DMS79 treated with DMSO at 0.1 percent for 48 hours (cell line): ENCODE results near the gene GABRA5.
A peak's percentile ranks its signal among the peaks of the same experiment; 100 is the strongest.

Source experiments
- DNase-seq: peaks from one replicate; lab custom pipeline; 2025; lab: John Stamatoyannopoulos, UW

Gene GABRA5

DNA sequence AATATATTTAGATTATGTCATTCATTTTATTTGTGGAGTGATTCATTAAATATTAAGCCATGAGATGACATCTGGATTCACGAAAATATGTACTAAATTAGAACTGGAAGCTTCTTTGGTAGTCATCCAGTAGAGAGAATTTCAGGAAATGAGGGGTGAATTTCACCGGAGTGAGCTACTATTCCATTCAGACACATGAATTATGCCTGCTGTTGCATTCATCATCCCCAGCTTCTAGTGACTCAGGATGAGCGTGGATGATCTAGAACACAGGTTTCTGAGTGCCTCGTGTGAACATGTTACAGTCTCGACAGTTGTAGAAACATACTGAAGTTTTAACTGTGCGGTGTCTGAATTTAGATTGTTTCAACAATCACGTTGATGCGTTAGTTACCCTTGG, 61.2 kb downstream of the GABRA5 start:
- DNase-seq, result no peak

GRCh38 chr15:26929588-26929987, 62.7 kb downstream of the GABRA5 start:
- no peak for DNase-seq

DNA sequence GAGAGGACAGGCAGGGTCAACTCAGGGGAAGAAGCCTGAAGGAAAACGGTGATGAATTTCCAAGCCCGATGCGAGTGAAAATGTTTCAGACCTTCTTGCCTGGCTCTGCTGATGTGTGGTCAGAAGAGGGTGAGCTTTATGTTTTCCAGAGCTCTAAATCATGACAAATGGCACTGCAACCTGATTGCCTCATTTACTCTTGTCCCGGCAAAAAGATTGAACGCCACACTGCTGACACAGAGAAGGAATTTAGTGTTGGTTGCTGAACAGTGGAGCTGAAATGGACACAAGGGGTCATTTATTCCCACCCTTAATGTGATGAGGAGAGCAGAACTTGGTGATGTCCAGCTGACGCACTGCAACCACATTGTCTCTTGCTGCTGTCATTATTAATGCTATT, 68.0 kb downstream of the GABRA5 start:
- no peak for DNase-seq

DNA sequence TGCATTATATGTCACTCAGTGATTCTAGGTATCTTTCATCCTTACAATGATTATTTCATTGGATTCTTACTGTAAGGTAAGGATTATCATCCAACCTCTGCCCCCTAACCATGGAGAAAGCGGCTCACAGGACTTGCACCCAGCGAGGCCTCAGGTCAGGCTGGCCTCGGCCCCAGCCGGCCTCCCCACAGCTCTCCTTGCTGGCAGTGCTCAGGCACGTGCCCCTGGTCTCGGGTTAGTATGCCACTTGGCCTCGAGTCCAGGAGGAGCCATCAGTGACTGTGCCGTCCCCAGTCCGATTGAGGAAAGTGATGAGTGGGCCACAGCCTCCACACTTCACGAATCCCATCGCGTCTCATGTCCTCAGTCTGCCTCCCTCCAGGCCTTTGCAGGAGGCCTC, 68.5 kb downstream of the GABRA5 start:
- no peak for DNase-seq

- no peak for DNase-seq
Observed at GRCh38 chr15:26936502-26936901, 69.6 kb downstream of the GABRA5 start.

GRCh38 chr15:26937134-26937533, 70.3 kb downstream of the GABRA5 start:
- no peak for DNase-seq

- DNase-seq, result no peak
Observed at GRCh38 chr15:26939398-26939797, 72.5 kb downstream of the GABRA5 start.

DNA sequence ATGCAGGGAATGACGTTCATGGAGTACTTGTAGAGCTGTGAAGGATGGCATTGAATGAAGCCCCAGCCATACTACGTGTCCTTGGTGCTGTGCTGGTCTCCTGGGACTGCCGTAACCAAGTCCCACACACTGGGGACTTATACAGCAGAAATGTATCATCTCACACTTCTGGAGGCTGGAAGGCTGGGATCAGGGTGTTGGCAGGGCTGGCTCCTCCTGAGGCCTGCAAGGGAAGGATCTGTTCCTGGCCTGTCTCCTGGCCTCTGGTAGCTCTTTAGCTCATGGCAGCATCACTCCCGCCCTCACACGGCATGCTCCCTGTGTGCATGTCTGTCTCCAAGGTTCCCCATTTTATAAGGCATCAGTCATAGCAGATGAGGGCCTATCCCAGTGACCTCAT, 74.6 kb downstream of the GABRA5 start:
- no peak for DNase-seq

- DNase-seq, result no peak
Observed at GRCh38 chr15:26943866-26944265, 77.0 kb downstream of the GABRA5 start.

- no peak for DNase-seq
Observed at GRCh38 chr15:26945046-26945445, 78.2 kb downstream of the GABRA5 start.

- DNase-seq, result no peak
Observed at GRCh38 chr15:26950001-26950400, 83.1 kb downstream of the GABRA5 start.

GRCh38 chr15:26954403-26954802, 87.5 kb downstream of the GABRA5 start:
- no peak for DNase-seq

DNA sequence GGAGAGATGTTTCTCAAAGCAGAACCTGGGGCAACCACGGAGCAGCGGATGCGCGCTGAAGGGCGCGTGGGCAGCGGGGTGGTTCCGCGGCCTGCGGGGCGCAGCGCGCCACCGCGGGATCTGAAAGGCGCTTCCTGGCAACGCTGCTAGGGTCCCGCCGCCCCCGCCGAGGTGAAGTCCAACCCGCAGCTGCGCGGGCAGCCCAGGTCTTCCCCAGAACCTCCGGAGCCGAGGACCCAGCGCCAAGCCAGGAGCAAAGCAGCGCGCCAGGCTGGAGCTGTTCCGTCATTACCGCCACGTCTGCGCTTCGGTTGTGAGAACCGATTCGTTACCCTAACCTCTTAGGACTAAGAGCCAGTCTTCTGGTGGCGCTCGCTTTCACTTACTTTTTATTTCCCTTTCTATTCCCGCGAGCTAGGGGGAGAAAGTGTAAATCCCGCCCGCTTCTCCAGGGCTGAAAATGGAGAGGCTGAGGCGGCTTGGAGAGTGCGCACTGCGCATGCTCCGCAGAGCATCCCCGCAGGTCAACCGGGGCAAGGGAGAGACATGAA, 100.9 kb downstream of the GABRA5 start:
- DNase-seq, result no peak

DNA sequence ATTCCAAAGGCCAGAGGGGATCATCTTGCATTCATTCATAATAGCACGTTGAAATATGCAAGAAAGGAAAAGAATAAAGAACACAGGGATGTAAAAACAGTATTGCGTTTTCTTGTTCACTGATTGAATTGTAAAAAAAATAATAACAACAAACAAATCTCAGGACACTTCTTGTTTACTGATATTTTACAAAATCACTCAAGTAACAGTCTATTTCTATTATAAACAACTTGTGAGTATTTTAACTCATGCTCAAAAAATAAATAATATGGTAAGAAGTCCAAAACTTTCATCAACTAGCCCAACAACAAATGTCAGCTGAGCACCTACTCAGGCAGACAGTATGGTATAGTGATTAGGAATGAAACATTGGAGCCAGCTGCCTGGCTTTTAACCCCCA, 101.9 kb downstream of the GABRA5 start:
- DNase-seq, result no peak

DNA sequence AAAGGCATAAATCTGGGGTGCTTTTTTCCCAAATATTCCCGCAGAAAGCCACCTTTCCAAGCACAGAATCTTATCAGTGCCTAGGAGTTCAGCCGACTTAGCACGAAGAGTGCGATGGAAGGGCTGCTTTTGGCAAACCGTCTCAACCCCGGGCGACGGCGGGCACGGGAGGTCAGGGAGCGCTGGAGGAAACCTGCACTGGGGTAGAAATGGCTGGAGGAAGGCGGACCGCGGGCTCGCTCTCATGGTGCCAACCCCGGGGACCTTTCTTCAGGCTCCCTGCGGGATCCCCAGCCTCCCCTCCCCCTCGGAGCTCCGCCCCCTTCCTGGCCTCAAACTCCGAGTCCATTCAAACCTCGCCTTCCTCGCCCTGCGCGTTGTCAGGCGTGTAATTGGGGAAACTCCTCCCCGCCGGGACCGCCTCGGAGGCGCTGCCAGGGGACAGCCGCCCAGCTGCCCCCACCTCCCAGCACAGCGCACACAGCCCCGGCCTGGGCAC, 103.9 kb downstream of the GABRA5 start, which contains the start of gene GABRG3:
TSS of gene GABRG3 (plus strand) at position 470 of the 499 bp plus-strand sequence.
- peak; percentile 57 for DNase-seq

GRCh38 chr15:26971271-26972018, 104.6 kb downstream of the GABRA5 start:
- no peak for DNase-seq

DNA sequence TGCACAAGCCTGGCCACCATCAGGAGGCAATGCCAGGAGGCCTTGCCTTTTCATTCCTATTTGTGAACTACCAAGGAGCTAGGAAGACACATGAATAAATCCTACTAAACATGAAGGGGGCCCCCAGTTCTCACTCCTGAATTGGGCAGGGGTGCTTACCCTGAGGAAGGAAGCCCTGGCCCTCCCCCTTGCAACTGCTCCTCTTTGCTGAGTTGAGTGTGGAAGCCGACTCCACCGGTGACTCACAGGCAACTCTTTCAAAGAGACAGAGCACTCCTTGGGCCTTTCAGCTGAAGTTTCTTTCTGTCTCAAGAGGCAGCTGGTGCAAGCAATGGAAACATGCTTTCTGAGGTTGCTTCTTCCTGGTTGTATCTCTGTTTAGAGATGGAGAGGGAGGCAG, 105.8 kb downstream of the GABRA5 start:
- peak; percentile 53 for DNase-seq

GRCh38 chr15:26974120-26974780, 107.4 kb downstream of the GABRA5 start:
- peak; percentile 88 for DNase-seq

- no peak for DNase-seq
Observed at GRCh38 chr15:26981492-26981891, 114.6 kb downstream of the GABRA5 start.

DNA sequence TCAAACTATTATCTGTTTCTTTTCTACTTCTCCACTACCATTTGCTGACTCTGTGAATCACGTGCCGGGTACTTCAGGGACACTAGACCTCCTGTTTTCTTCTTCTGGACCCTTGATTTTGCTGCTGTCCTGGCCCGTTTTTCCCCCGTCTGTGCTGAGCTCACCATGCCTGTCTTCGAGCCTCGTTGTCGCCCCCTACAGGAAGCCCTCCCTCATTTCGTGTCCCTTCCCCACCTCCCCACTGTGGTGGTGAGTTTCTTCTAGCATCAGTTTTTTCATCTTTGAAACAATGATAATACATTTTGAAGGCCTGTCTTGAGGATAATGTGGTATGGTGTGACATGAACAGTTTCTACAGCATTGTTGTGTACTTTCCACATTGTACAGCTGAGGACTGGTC, 117.0 kb downstream of the GABRA5 start:
- no peak for DNase-seq

GRCh38 chr15:26985050-26985449, 118.2 kb downstream of the GABRA5 start:
- DNase-seq, result no peak

DNA sequence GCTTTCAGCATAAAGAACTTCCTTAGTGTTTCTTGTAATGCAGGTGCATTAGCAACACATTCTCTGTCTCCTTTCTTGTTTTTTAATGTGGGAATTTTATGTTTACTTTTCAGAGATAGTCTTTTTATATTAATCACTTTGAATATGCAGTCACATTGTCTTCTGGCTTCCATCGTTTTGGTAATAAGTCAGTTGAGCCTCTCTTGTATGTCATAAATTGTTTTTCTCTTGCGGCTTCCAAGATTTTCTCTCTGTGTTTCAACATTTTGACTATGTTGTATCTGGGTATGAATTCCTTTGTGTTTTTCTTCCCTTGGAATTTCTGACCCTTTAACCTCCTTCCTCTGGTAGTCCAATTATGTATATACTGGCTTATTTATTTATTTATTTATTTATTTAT, 129.4 kb downstream of the GABRA5 start:
- no peak for DNase-seq
